ENCODE results near the gene TPH2. TPM values are rescaled to one million over a fixed set of nuclear protein-coding genes. Genes with fewer than 3 reads are reported as not detected.

The TPH2 gene
- total and polyA plus RNA-seq, 2 of the 13 experiments (the other 11 are each of a cell fraction or from before 2014, with no cell fraction given), result not detected

GRCh38 chr12:71947645-71948105 is 9.0 kb downstream of the TPH2 start (continued):
- no peak; a peak in 1 of 4 replicates for TF ChIP-seq REST (IDR thresholded peaks at IDR 0.05; ENCODE audit: borderline replicate concordance in 1 of 2, low read depth in 1 of 2, low read length in 2 of 2)
- TF ChIP-seq GPN1 (CRISPR knock-in tag; IDR thresholded peaks at IDR 0.05; ENCODE audit: borderline replicate concordance), result no peak
- no peak for TF ChIP-seq ZKSCAN5 (CRISPR knock-in tag; IDR thresholded peaks at IDR 0.05)
- no peak for TF ChIP-seq SNRNP70 (IDR thresholded peaks at IDR 0.05; ENCODE audit: low read depth, low read length)
- no peak for TF ChIP-seq FOXO4 (CRISPR knock-in tag; conservative IDR thresholded peaks at IDR 0.05)
- no peak for TF ChIP-seq ATF5 (CRISPR knock-in tag; IDR thresholded peaks at IDR 0.05; ENCODE audit: low read depth)
- peak; percentile 83 for TF ChIP-seq ZNF644 (CRISPR knock-in tag; IDR thresholded peaks at IDR 0.05; ENCODE audit: low read depth)
- peak; percentile 80 for TF ChIP-seq HDAC2 (CRISPR knock-in tag; IDR thresholded peaks at IDR 0.05)
- peak; percentile 92 for TF ChIP-seq NAIF1 (CRISPR knock-in tag; IDR thresholded peaks at IDR 0.05; ENCODE audit: borderline replicate concordance)
- no peak for TF ChIP-seq ZNF747 (CRISPR knock-in tag; IDR thresholded peaks at IDR 0.05; ENCODE audit: borderline replicate concordance)
- TF ChIP-seq STAT5B (CRISPR knock-in tag; IDR thresholded peaks at IDR 0.05), result no peak
- TF ChIP-seq U2AF1 (optimal IDR thresholded peaks at IDR 0.05; ENCODE audit: low read depth, low read length), result no peak
- no peak for TF ChIP-seq RFX5 (IDR thresholded peaks at IDR 0.05; ENCODE audit: low read depth, low read length)
- TF ChIP-seq THAP11 (CRISPR knock-in tag; IDR thresholded peaks at IDR 0.05), result peak; percentile 76
- TF ChIP-seq HNF1B (CRISPR knock-in tag; IDR thresholded peaks at IDR 0.05), result peak; percentile 78
- no peak for TF ChIP-seq ZNF367 (CRISPR knock-in tag; IDR thresholded peaks at IDR 0.05; ENCODE audit: borderline replicate concordance)
- no peak for TF ChIP-seq MAZ (IDR thresholded peaks at IDR 0.05; ENCODE audit: borderline replicate concordance, low read depth, low read length)
- no peak for TF ChIP-seq MAZ (CRISPR knock-in tag; IDR thresholded peaks at IDR 0.05; ENCODE audit: low read depth)
- peak; percentile 52; the same call in 1 of the 2 replicates for TF ChIP-seq DPF2 (CRISPR knock-in tag; IDR thresholded peaks at IDR 0.05; ENCODE audit: borderline replicate concordance, low read depth)
- TF ChIP-seq ZBTB2 (CRISPR knock-in tag; IDR thresholded peaks at IDR 0.05; ENCODE audit: low read depth), result no peak
- no peak for TF ChIP-seq TCF12 (IDR thresholded peaks at IDR 0.05)
- no peak for TF ChIP-seq TCF12 (CRISPR knock-in tag; IDR thresholded peaks at IDR 0.05)

Data from HepG2 (cell line).